ENCODE data around the gene BMPR2. TPM values are rescaled to one million over a fixed set of nuclear protein-coding genes. Genes with fewer than 3 reads are reported as not detected.
A peak's percentile ranks its signal among the peaks of the same experiment; 100 is the strongest.

The BMPR2 gene
- total and polyA plus RNA-seq, 2 of the 8 experiments (the other 6 are each of a cell fraction or from before 2014, with no cell fraction given), result 5.5 to 19.8 TPM

GRCh38 chr2:202376460-202377206 is 506 bp downstream of the BMPR2 start:
- Histone ChIP-seq H3K4me1 (replicated peaks in 1 of 4; ENCODE audit: control insufficient read depth in 3 of 4, insufficient read depth in 4 of 4, low read length in 3 of 4) (peaks cover 2 to 6% (median 3%) of the 10 kb centered on the region in 4 experiments; a peak in 4 of 7 replicates), H3K18ac (ENCODE audit: extremely low read depth, low read length) (peak overlapping the region; percentile 76), H3K23me2 (ENCODE audit: low read depth, low read length) (peaks cover 8% of the 10 kb centered on the region), H2BK20ac (ENCODE audit: low read length) (no peak overlapping the region), H2AFZ (ENCODE audit: low read length) (no peak overlapping the region), H2AK5ac (ENCODE audit: low read depth, low read length) (no peak overlapping the region), H3K4ac (replicated peaks; ENCODE audit: insufficient read length, low read depth, low read length) (peak overlapping the region; percentile 88), H3K79me2 (ENCODE audit: control insufficient read depth in 1 of 2, insufficient read depth in 2 of 2, low read length in 2 of 2) (peaks cover 14 to 46% of the 10 kb centered on the region in 2 experiments), H3K36me3 (ENCODE audit: control insufficient read depth in 2 of 4, insufficient read depth in 4 of 4, low read length in 3 of 4) (no peaks in the 10 kb centered on the region), H3K27me3 (replicated peaks in 1 of 4; ENCODE audit: control insufficient read depth in 3 of 4, extremely low read depth in 1 of 4, insufficient read depth in 3 of 4, low read length in 3 of 4) (no peaks in the 10 kb centered on the region), H4K91ac (replicated peaks; ENCODE audit: insufficient read length, low read length) (peak overlapping the region; percentile 75), H3K14ac (ENCODE audit: insufficient read length) (peak overlapping the region; percentile 56), H3K9ac (replicated peaks in 1 of 4; ENCODE audit: extremely low read depth in 1 of 4, low read depth in 3 of 4, low read length in 3 of 4) (peak overlapping the region; percentile 63 to 95 (median 67)), H2BK5ac (ENCODE audit: low read depth, low read length) (peak overlapping the region; percentile 75; the same call in 1 of the 2 replicates), H3K23ac (ENCODE audit: insufficient read length) (no peak overlapping the region), H4K8ac (ENCODE audit: extremely low read depth, insufficient read depth, low read length) (peak overlapping the region; percentile 57), H4K20me1 (replicated peaks in 1 of 2; ENCODE audit: control insufficient read depth in 1 of 2, insufficient read depth in 2 of 2, low read length in 2 of 2) (peaks cover 0 to 10% of the 10 kb centered on the region in 2 experiments), H2BK15ac (ENCODE audit: low read length) (no peak overlapping the region), H3K56ac (replicated peaks; ENCODE audit: insufficient read length, low read depth, low read length) (peak overlapping the region; percentile 65), H2BK12ac (ENCODE audit: low read depth, low read length) (peak overlapping the region; percentile 56; the same call in 1 of the 2 replicates), H3K4me3 (ENCODE audit: extremely low read depth in 1 of 4, insufficient read depth in 2 of 4, low read depth in 3 of 4, low read length in 4 of 4) (peak overlapping the region; percentile 92 to 100 (median 95)), H3K79me1 (ENCODE audit: low read depth, low read length) (peaks cover 8% of the 10 kb centered on the region), H3K4me2 (ENCODE audit: insufficient read depth in 1 of 2, low read depth in 2 of 2, low read length in 2 of 2) (peak overlapping the region; percentile 75 to 96), H2BK120ac (replicated peaks; ENCODE audit: low read depth, low read length) (no peak overlapping the region), H3K9me3 (ENCODE audit: insufficient read depth in 2 of 2, low read depth in 1 of 2, low read length in 1 of 2) (no peaks in the 10 kb centered on the region), H4K5ac (ENCODE audit: insufficient read length, low read depth, low read length) (peak overlapping the region; percentile 93), H3K27ac (ENCODE audit: low read depth, low read length) (no peak overlapping the region; the same call in 1 of the 2 replicates)
- ChIA-PET POLR2A (ENCODE audit: partially characterized antibody) (interaction anchor here (1.0 to 1.6 kb wide), 8 partner anchors 16 to 138 kb away, joined by 3 to 7 read pairs (median 3); no protein-coding TSS in a partner anchor), CTCF (ENCODE audit: partially characterized antibody) (interaction anchor here (0.6 to 0.9 kb wide), 2 partner anchors 39 to 296 kb away, joined by 3 to 4 read pairs; no protein-coding TSS in a partner anchor)
- 1% methylated on average over 21 of the region's 69 CpGs; no CpG with 5 or more reads in 1 of the 2 experiments for WGBS, 2 experiments (ENCODE audit: extremely low coverage in 1 of 2, insufficient coverage in 1 of 2, insufficient read length in 1 of 2, insufficient replicate concordance in 2 of 2, low coverage in 1 of 2, low lambda C conversion rate in 2 of 2, missing lambda C conversion rate in 1 of 2)
- peak in 1 of 2 experiments; percentile 70 for DNase-seq (ENCODE audit: low read depth in 1 of 2, low spot score in 2 of 2)
- FAIRE-seq, result no peak
- no peak for TF ChIP-seq SIX5 (IDR thresholded peaks at IDR 0.05; ENCODE audit: low read depth, low read length)
- TF ChIP-seq RNF2 (IDR thresholded peaks at IDR 0.05; ENCODE audit: borderline replicate concordance, low read depth, low read length, missing control alignments, poor library complexity, severe bottlenecking), result no peak
- TF ChIP-seq BRCA1 (IDR thresholded peaks at IDR 0.05; ENCODE audit: low read depth, low read length), result no peak
- TF ChIP-seq EGR1 (IDR thresholded peaks at IDR 0.05; ENCODE audit: borderline replicate concordance, low read depth, low read length), result no peak
- no peak for TF ChIP-seq TAF1 (IDR thresholded peaks at IDR 0.05; ENCODE audit: low read depth, low read length)
- no peak for TF ChIP-seq SIRT6 (IDR thresholded peaks at IDR 0.05; ENCODE audit: low read length)
- TF ChIP-seq RAD21 (IDR thresholded peaks at IDR 0.05 in 1 of 2, conservative IDR thresholded peaks at IDR 0.05 in 1 of 2; ENCODE audit: low read depth in 2 of 2, low read length in 2 of 2), result no peak
- TF ChIP-seq MAX (IDR thresholded peaks at IDR 0.05), result no peak
- peak in 1 of 2 experiments; percentile 6; a peak in 2 of 4 replicates for TF ChIP-seq SIN3A (conservative IDR thresholded peaks at IDR 0.05 in 1 of 2, IDR thresholded peaks at IDR 0.05 in 1 of 2; ENCODE audit: low read depth in 1 of 2, low read length in 2 of 2)
- peak; percentile 83; the same call in 1 of the 2 replicates for TF ChIP-seq RBBP5 (IDR thresholded peaks at IDR 0.05; ENCODE audit: borderline replicate concordance, low read depth, low read length)
- TF ChIP-seq CREB1 (IDR thresholded peaks at IDR 0.05), result no peak
